Activated CD4-positive, alpha-beta T cell treated with anti-CD3 and anti-CD28 coated beads for 1 hour (primary cell): ENCODE measurements around the gene ITGB3.
"Not testable (repeated sequence)": the region's sequence is repeated elsewhere in the genome, so short reads cannot be mapped to it uniquely, and the experiment has no call there.

ENCODE experiments used
- DNase-seq: peaks from one replicate; pipeline ENCODE4 v3.0.0-alpha.2; 2020

Gene ITGB3

GRCh38 chr17:47250855-47251254, 2.8 kb upstream of the ITGB3 start:
- DNase-seq, result no peak

- no peak for DNase-seq
These were observed 2.1 kb upstream of the ITGB3 start for GRCh38 chr17:47251421-47251940.

GRCh38 chr17:47252209-47252608, 1.4 kb upstream of the ITGB3 start:
- no peak for DNase-seq

GRCh38 chr17:47252766-47253512, 688 bp upstream of the ITGB3 start:
- no peak for DNase-seq

GRCh38 chr17:47254403-47254943, 846 bp downstream of the ITGB3 start:
- DNase-seq, result no peak

GRCh38 chr17:47257651-47258339, 4.2 kb downstream of the ITGB3 start:
- DNase-seq, result no peak

GRCh38 chr17:47262586-47262985, 9.0 kb downstream of the ITGB3 start:
- no peak for DNase-seq

GRCh38 chr17:47264166-47264565, 10.5 kb downstream of the ITGB3 start:
- DNase-seq, result no peak

GRCh38 chr17:47265983-47266541, 12.4 kb downstream of the ITGB3 start:
- no peak for DNase-seq

- DNase-seq, result no peak
These were observed 13.2 kb downstream of the ITGB3 start for GRCh38 chr17:47266782-47267181.

GRCh38 chr17:47267354-47267828, 13.8 kb downstream of the ITGB3 start:
- no peak for DNase-seq

GRCh38 chr17:47268964-47269363, 15.3 kb downstream of the ITGB3 start:
- DNase-seq, result not testable (repeated sequence)

GRCh38 chr17:47269561-47270280, 16.1 kb downstream of the ITGB3 start:
- not testable (repeated sequence) for DNase-seq

GRCh38 chr17:47270946-47271705, 17.5 kb downstream of the ITGB3 start:
- DNase-seq, result no peak

- DNase-seq, result no peak
These were observed 18.9 kb downstream of the ITGB3 start for GRCh38 chr17:47272491-47272890.

GRCh38 chr17:47273245-47273644, 19.6 kb downstream of the ITGB3 start:
- no peak for DNase-seq

- no peak for DNase-seq
These were observed 20.9 kb downstream of the ITGB3 start for GRCh38 chr17:47274319-47275069.

GRCh38 chr17:47275245-47275984, 21.8 kb downstream of the ITGB3 start:
- no peak for DNase-seq

GRCh38 chr17:47276444-47276843, 22.8 kb downstream of the ITGB3 start:
- no peak for DNase-seq

- DNase-seq, result no peak
These were observed 23.2 kb downstream of the ITGB3 start for GRCh38 chr17:47276868-47277267.

- DNase-seq, result no peak
These were observed 24.3 kb downstream of the ITGB3 start for GRCh38 chr17:47277921-47278320.
